SW 1271 (cell line): ENCODE data around the gene CBX1.

ENCODE experiments used
- DNase-seq, 2 experiments: peaks; one replicate each; lab custom pipeline; 2025; lab: John Stamatoyannopoulos, UW

CBX1 gene

DNA sequence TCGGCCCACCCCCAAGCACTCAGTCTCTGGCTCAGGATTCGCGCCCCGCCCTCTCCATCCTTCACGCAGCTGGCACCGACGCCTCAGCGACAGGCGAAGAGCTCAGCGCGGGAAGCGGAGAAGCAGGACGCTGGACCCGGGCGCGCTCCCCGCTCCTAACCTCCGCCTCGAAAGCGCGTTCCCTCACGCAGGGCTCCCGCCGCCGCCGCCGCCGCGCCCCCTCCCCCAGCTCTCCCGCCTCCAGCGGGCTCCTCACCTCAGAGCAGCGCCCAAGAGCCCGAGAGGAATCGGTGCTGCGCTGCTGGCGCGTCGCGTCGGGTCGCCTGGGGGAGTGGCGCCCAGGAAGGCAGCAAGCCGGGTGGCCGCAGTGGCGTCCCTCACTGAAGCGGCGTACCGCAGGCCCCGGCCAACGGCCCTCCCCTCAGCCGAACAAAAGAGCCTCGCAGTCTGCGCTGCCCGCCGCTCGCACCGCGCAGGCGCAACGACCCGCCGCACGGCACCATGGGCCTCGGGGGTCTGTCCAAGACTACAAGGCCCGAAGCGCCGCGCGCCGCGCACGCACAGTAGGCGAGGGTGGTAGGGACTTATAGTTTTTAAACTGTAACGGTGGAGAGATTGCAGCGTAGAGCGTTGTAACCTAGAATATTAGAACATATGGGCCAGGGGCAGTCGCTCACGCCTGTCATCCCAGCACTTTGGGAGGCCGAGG is at the start of gene CBX1:
Gene CBX1, minus strand, starts transcription at position 467 of the 709 bp plus-strand sequence. CDS start 24,474 bp downstream, outside the sequence.
- DNase-seq, result peak; percentile 82 to 95

GRCh38 chr17:48150597-48151001 is 49.3 kb upstream of the CBX1 start:
- DNase-seq, result no peak

GRCh38 chr17:48149787-48150463 is 48.6 kb upstream of the CBX1 start:
- DNase-seq, result no peak

DNA sequence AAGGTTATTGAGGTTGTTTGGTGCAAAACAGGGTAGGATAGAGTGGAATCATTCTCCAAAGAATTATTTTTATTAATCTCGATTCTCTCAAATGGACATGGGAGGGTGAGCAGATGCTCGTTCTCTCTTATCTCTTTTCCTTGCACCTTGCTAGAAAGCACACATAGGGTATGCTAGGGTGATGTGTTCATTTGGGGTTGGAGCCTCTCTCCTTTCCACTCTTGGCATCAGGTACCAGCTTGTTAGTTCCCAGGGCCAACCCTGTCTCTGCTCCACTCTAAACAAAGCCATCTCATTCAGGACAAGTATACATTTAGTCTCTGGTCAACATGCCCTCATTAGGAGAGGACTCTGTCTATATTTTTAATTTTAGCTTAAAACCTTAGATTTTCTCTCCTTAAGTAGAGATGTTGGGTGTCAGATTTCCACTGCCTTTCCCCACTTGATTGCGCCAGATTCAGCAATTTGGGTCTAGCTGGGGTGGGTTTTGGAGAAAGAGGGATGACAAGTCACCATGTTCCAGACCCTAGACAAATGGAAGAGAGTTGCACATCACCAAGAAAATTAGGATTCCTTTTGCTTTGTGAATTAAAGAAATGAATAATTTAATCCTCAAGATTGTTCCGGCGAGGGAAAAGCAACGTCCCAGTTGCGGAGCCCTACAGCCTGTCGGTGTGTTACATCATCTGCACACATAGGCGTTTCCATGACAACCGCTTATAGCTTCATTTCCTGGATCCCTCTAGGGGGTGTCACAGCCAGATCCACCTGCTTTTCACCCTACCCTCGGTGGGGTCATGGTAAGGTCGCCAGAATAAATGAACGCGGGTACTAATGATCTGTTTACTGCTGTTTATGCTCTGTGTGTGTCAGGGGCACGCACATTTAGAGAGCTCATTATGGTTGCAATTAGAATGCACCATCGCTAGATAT is 47.8 kb upstream of the CBX1 start:
- no peak for DNase-seq

- DNase-seq, result no peak
These were observed 46.9 kb upstream of the CBX1 start for GRCh38 chr17:48148029-48148770.

DNA sequence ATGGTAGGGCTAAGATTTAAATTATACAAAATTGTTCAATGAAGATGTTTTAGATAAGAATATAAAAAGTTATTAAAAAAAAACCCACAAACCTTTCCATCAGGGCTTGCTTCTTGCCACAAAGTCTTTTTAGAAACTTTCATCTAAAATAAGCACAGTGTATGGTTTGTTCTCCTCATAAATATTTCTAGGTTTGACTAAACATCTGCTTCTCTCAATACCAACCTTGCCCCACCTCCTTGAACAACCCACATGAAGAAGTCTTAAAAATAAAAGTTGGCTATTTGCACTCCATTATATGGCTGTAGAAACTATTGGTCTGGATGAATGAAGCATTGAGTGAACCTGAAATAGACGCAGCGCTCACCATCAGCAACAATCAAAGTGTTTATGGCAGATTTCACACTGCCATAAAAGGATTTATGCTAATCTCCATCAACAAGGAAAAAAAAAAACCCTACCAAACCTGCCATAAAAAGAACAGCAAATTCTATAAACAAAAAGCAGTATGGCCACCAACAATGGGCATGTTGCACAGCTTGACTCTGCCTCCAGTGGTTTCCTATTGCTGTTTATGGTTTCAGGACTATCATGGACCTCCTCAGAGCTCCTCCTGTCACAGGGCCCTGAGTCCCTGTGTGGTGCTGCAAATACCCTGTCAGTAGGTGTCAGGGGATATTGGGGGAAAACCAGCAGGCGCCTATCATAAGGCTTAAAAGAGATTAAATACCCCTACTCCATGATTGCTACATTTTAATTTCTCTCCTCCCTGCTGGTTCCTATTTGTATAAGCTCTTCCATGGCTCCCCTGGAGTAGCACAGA is 43.9 kb upstream of the CBX1 start:
- DNase-seq, result no peak

- no peak for DNase-seq
These were observed 43.0 kb upstream of the CBX1 start for GRCh38 chr17:48144231-48144630.

DNA sequence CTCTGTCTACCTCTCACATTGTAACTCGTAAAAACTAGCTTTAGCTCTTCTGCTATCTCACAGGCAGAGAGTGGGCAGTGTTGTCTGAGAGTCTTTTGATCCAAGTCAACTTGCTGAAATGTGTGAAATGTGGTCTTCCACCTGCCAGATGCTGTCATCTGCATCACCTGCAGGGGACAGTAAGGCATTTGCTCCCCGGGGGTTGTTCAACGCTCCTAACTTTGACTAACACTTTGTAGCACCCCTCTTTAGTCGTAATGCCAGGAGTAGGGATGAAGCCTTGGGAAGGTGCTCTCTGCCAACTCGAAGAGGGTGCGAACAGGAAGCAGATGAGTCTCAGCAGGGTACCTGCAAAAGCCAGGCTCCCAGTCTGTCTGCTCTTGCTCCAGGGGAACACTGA is 42.4 kb upstream of the CBX1 start:
- no peak for DNase-seq

- no peak for DNase-seq
These were observed 38.7 kb upstream of the CBX1 start for GRCh38 chr17:48139944-48140343.

- no peak for DNase-seq
These were observed 36.4 kb upstream of the CBX1 start for GRCh38 chr17:48137656-48138055.

DNA sequence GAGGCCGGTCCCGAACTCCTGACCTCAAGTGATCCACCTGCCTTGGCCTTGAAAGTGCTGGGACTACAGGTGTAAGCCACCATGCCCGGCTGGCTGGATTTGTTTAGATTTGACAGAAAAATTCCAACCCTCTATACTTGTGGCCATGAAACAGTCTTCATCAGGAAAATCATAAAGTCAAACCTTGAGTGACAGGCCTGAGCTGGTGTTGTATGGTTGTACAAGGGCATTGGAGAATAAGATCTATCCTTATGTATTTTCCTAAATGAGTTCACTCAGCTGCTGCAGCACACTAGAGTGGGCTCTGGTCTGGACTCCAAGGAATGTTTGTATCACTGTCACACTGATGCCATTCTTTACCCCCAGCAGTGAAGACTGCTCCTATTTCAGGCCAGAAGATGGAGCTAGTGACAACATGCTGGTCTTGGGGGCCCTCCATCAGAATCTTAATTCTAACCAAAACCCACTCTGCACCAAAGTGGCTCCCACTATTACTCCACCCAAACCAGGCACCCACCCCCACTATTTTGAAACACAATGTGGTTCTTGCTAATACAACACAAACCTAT is 33.7 kb upstream of the CBX1 start:
- DNase-seq, result peak in 1 of 2 experiments; percentile 9

GRCh38 chr17:48132385-48132784 is 31.1 kb upstream of the CBX1 start:
- DNase-seq, result no peak

DNA sequence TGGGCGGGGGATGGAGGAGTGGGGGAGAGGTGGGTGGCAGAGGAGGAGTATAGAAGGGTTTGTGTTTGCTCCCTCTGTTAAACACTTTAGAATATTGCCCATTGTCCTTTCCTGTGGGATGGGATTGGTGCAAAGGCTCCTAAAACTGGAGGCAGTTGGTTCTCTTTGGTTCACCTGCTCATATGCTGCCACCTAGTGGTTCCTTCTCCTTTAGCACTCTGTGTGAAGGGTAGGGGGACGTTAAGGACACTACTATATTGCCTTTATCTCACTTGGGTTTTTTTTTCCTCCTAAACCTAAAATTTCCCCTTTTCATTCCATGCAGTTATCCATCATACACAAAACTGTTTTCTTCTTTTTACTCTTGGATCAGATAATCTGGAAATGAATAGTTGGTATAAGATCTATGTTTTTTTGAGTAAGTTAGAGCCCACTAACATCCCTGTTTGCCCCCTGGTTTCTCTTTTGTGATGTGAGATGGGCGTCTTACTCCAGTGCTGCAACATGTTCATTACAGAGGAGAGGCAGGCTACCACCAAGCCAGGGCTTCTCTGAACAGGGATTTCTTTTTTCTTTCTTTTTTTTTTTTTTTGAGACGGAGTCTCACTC is 30.0 kb upstream of the CBX1 start:
- DNase-seq, result peak in 1 of 2 experiments; percentile 44

GRCh38 chr17:48129981-48130380 is 28.7 kb upstream of the CBX1 start:
- no peak for DNase-seq

- DNase-seq, result no peak
These were observed 27.1 kb upstream of the CBX1 start for GRCh38 chr17:48128400-48128799.

- DNase-seq, result peak; percentile 14 to 65
These were observed 26.2 kb upstream of the CBX1 start for GRCh38 chr17:48127371-48128051.

GRCh38 chr17:48126532-48126850 is 25.2 kb upstream of the CBX1 start:
- no peak for DNase-seq

- no peak for DNase-seq
These were observed 24.7 kb upstream of the CBX1 start for GRCh38 chr17:48125829-48126531.

GRCh38 chr17:48123776-48124388 is 22.6 kb upstream of the CBX1 start:
- no peak for DNase-seq
